A549 (cell line): Measurements from ENCODE around the gene TBL1Y. TPM values are rescaled to one million over a fixed set of nuclear protein-coding genes. Genes with fewer than 3 reads are reported as not detected.

Experiments
- ATAC-seq, 2 experiments: fragments of 200-7000 bp in 1 of 2; fragments of >200 bp in 1 of 2; cut with Nextera tagmentation in 1 of 2; cut with Tn5 transposase in 1 of 2; 3 replicates each; pipeline versions ENCODE4 v1.8.0 to v1.9.1; 2018 to 2020; ENCODE audit warnings: mild to moderate bottlenecking in 1 of 2, moderate library complexity in 1 of 2
- CTCF ChIA-PET: fragments of 300-600 bp; sonication (Branson Sonifier 250); formaldehyde crosslinking; extraction: SDS; loops from one replicate; lab custom pipeline; 2021; ENCODE audit warnings: antibody characterized with exemption, inconsistent platforms; lab: Yijun Ruan, JAX
- POLR2A ChIA-PET: fragments of 350-600 bp; formaldehyde crosslinking; extraction: SDS; loops from one replicate; lab custom pipeline; 2021; ENCODE audit warnings: antibody characterized with exemption, inconsistent platforms; lab: Yijun Ruan, JAX
- DNase-seq, 2 experiments: peaks; one replicate each; pipeline versions ENCODE4 v3.0.0 to v3.0.0-alpha.2; 2011 to 2016; ENCODE audit warnings: low read depth in 1 of 2, low spot score in 1 of 2
- FAIRE-seq: peaks from 2 replicates; lab custom pipeline; 2011; peaks lifted over from hg19 to GRCh38; lab: Jason Lieb, UNC
- H3K27ac ChIP-seq, 2 experiments: fragments of >200 bp; sonication (Bioruptor Twin); formaldehyde crosslinking; 3 replicates each; pipeline ENCODE4 v1.5.1; 2016 to 2017
- H3K4me1 ChIP-seq: fragments of >200 bp; sonication (Bioruptor Twin); formaldehyde crosslinking; 3 replicates; pipeline ENCODE4 v1.6.1; 2016
- H3K4me2 ChIP-seq: fragments of >200 bp; sonication (Bioruptor Twin); formaldehyde crosslinking; 3 replicates; pipeline ENCODE4 v1.6.1; 2016
- H3K4me3 ChIP-seq: fragments of >200 bp; sonication (Bioruptor Twin); formaldehyde crosslinking; 3 replicates; pipeline ENCODE4 v1.5.1; 2016
- H3K9me3 ChIP-seq: fragments of >200 bp; sonication (Bioruptor Twin); formaldehyde crosslinking; 3 replicates; pipeline ENCODE4 v1.6.1; 2016
- BHLHE40 ChIP-seq: IDR thresholded peaks from 2 replicates; pipeline ENCODE4 v1.6.1; 2012; ENCODE audit warnings: low read depth, low read length, inconsistent platforms
- CBX2 ChIP-seq: fragments of 200-600 bp; sonication (generic); IDR thresholded peaks from 2 replicates; pipeline ENCODE4 v1.6.1; 2016; ENCODE audit warnings: low read depth, mild to moderate bottlenecking, borderline replicate concordance
- CBX8 ChIP-seq: fragments of 200-600 bp; sonication (generic); IDR thresholded peaks from 2 replicates; pipeline ENCODE4 v1.6.1; 2016
- EHF ChIP-seq: fragments of 250-450 bp; sonication (Bioruptor Pico); IDR thresholded peaks from 2 replicates; pipeline ENCODE4 v1.5.0; 2020; ENCODE audit warnings: mild to moderate bottlenecking
- ESRRA ChIP-seq: fragments of 150-350 bp; IDR thresholded peaks from 2 replicates; pipeline ENCODE4 v1.6.1; 2014; ENCODE audit warnings: mild to moderate bottlenecking, low read length, borderline replicate concordance
- GATA3 ChIP-seq: IDR thresholded peaks from 2 replicates; pipeline ENCODE4 v1.6.1; 2012; ENCODE audit warnings: borderline replicate concordance
- HDAC2 ChIP-seq: fragments of 200-600 bp; sonication (generic); IDR thresholded peaks from 2 replicates; pipeline ENCODE4 v1.6.1; 2016
- JUN ChIP-seq, 2 experiments: fragments of >200 bp; sonication (Bioruptor Twin); formaldehyde crosslinking; IDR thresholded peaks; 2 replicates in 1 of 2; 3 replicates in 1 of 2; pipeline ENCODE4 v1.6.1; 2016 to 2017
- JUNB ChIP-seq: fragments of >200 bp; sonication (Bioruptor Twin); formaldehyde crosslinking; IDR thresholded peaks from 2 replicates; pipeline ENCODE4 v1.6.1; 2016
- KDM1A ChIP-seq: fragments of 200-600 bp; sonication (generic); IDR thresholded peaks from 2 replicates; pipeline ENCODE4 v1.6.1; 2016; ENCODE audit warnings: low read depth, mild to moderate bottlenecking
- MAFK ChIP-seq: fragments of 450-650 bp; IDR thresholded peaks from 2 replicates; pipeline ENCODE4 v1.6.1; 2014; ENCODE audit not compliant: partially characterized antibody
- RCOR1 ChIP-seq: fragments of 150-350 bp; IDR thresholded peaks from 2 replicates; pipeline ENCODE4 v1.6.1; 2014; ENCODE audit warnings: antibody characterized with exemption, low read length, low read depth
- RNF2 ChIP-seq: fragments of 200-600 bp; sonication (generic); IDR thresholded peaks from 2 replicates; pipeline ENCODE4 v1.6.1; 2016; ENCODE audit warnings: low read depth, mild to moderate bottlenecking, antibody characterized with exemption, moderate library complexity, borderline replicate concordance
- TP53 ChIP-seq: fragments of 250-450 bp; sonication (Bioruptor Pico); IDR thresholded peaks from 2 replicates; pipeline ENCODE4 v1.5.0; 2021; ENCODE audit warnings: mild to moderate bottlenecking, moderate library complexity
- ZFP36 ChIP-seq: fragments of 450-650 bp; IDR thresholded peaks from 2 replicates; pipeline ENCODE4 v1.6.1; 2014; ENCODE audit warnings: borderline replicate concordance; ENCODE audit not compliant: partially characterized antibody
- ZSCAN20 ChIP-seq: fragments of 250-450 bp; sonication (Bioruptor Pico); IDR thresholded peaks from 2 replicates; pipeline ENCODE4 v1.8.0; 2022; ENCODE audit warnings: mild to moderate bottlenecking, moderate library complexity
- polyA plus RNA-seq, 4 experiments: library from polyadenylated mRNA; depleted of rRNA in 3 of 4; stranded (reverse); fragments of >200 nt; fragmentation: RNase III in 1 of 4; extraction: RNeasy Plus Mini Kit Qiagen cat#74134 plus additional on column Dnase treatment in 1 of 4; gene quantifications; 2 replicates in 3 of 4; 3 replicates in 1 of 4; pipeline ENCODE4 v1.2.3, GENCODE V29; 2011 to 2017
- TF ChIP-seq, protein P1 (sequence below): fragments of >200 bp; sonication (Bioruptor Twin); formaldehyde crosslinking; IDR thresholded peaks from 3 replicates; pipeline ENCODE4 v1.5.1; 2016
- TF ChIP-seq, protein P2 (sequence below): IDR thresholded peaks from 2 replicates; pipeline ENCODE4 v1.6.1; 2012; ENCODE audit warnings: low read depth, borderline replicate concordance
- TF ChIP-seq, protein P3 (sequence below): fragments of 250-450 bp; sonication (Bioruptor Pico); IDR thresholded peaks from 2 replicates; pipeline ENCODE4 v1.5.0; 2020; ENCODE audit warnings: low read depth, mild to moderate bottlenecking, moderate library complexity
- TF ChIP-seq, protein P4 (sequence below): fragments of 250-450 bp; sonication (Bioruptor Pico); IDR thresholded peaks from 2 replicates; pipeline ENCODE4 v1.5.0; 2021; ENCODE audit warnings: mild to moderate bottlenecking, moderate library complexity, borderline replicate concordance
- TF ChIP-seq, protein P5 (sequence below): IDR thresholded peaks from 2 replicates; pipeline ENCODE4 v1.6.1; 2012
- TF ChIP-seq, protein P6 (sequence below): fragments of 450-650 bp; IDR thresholded peaks from 2 replicates; pipeline ENCODE4 v1.6.1; 2014; ENCODE audit warnings: antibody characterized with exemption

The TBL1Y gene
- polyA plus RNA-seq, 2 of the 4 experiments (the other 2 are of a cell fraction) = not detected

DNA sequence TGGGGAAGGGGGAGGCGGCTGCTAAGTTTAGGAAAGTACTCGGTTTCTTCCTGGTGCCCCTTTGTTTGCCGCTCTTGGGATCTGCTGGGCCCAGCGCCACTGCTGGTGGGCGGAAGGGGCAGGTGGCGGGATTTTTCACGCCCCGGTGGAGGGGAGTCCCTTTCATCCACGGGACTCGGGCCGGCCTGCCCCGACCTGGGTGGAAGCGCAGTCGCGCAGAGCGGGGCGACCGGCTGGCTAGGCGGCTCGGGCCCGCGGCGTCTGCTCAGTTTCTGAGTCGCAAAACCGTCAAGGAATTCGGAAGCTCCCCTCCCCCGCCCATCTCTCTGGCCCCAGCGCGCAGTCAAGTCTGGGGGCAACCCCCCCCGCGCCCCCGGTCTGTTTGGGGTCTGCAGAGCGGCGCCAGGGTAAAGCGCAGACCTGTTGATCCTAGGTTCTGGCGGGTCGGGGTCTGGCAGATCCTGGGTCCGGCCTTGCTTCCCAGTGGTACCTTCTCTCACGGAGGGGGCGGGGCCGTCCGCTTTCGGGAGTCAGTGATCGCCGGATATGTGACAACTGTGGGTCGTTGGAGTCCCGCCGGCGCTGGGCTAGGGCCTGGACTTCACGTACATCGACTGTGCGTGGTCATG is 870 bp downstream of the TBL1Y start, which contains the start of gene AMELY (continued):
- TF ChIP-seq, protein P1, sequence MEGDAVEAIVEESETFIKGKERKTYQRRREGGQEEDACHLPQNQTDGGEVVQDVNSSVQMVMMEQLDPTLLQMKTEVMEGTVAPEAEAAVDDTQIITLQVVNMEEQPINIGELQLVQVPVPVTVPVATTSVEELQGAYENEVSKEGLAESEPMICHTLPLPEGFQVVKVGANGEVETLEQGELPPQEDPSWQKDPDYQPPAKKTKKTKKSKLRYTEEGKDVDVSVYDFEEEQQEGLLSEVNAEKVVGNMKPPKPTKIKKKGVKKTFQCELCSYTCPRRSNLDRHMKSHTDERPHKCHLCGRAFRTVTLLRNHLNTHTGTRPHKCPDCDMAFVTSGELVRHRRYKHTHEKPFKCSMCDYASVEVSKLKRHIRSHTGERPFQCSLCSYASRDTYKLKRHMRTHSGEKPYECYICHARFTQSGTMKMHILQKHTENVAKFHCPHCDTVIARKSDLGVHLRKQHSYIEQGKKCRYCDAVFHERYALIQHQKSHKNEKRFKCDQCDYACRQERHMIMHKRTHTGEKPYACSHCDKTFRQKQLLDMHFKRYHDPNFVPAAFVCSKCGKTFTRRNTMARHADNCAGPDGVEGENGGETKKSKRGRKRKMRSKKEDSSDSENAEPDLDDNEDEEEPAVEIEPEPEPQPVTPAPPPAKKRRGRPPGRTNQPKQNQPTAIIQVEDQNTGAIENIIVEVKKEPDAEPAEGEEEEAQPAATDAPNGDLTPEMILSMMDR = no peak
- TF ChIP-seq ESRRA (no peak), HDAC2 (no peak), ZFP36 (no peak), MAFK (no peak), EHF (CRISPR knock-in tag) (no peak), RCOR1 (no peak)
- TF ChIP-seq, protein P2, sequence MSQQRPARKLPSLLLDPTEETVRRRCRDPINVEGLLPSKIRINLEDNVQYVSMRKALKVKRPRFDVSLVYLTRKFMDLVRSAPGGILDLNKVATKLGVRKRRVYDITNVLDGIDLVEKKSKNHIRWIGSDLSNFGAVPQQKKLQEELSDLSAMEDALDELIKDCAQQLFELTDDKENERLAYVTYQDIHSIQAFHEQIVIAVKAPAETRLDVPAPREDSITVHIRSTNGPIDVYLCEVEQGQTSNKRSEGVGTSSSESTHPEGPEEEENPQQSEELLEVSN = no peak
- TF ChIP-seq, all 56 proteins: peak for 0

DNA sequence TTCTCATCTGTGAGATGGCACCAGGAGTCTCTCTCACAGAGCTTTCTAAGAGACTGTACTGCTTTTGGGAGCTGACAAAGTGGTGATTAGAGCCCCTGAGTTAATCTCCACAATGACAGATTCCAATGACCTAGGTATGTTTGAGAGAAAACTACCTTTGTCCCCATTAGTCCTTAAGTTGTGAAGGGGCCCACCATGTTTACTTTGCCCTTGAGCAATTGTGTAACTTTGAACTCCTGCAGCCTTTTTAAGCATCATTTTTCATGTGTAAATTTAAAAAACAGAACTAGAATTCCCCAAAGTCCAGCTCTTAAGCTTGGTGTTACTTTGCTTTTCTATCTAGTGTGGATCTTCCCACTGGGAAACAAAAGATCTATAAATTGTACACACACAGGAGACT is 2.9 kb downstream of the TBL1Y start:
- no peak for FAIRE-seq
- POLR2A ChIA-PET = no interaction called here
- H3K4me1 ChIP-seq = no peaks in the 10 kb centered on the region
- no peak overlapping the region for H3K4me2 ChIP-seq
- DNase-seq = no peak
- CTCF ChIA-PET = no interaction called here
- no peak overlapping the region for H3K4me3 ChIP-seq
- H3K27ac ChIP-seq = no peak overlapping the region
- TF ChIP-seq, protein P3, sequence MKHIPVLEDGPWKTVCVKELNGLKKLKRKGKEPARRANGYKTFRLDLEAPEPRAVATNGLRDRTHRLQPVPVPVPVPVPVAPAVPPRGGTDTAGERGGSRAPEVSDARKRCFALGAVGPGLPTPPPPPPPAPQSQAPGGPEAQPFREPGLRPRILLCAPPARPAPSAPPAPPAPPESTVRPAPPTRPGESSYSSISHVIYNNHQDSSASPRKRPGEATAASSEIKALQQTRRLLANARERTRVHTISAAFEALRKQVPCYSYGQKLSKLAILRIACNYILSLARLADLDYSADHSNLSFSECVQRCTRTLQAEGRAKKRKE (CRISPR knock-in tag) = no peak
- TF ChIP-seq CBX2 (no peak), JUN (IDR thresholded peaks at IDR 0.05) (no peak), KDM1A (no peak), BHLHE40 (no peak), TP53 (CRISPR knock-in tag) (no peak), MAFK (no peak), RNF2 (no peak), GATA3 (no peak), HDAC2 (no peak), EHF (CRISPR knock-in tag) (no peak), JUNB (no peak), ZSCAN20 (CRISPR knock-in tag) (no peak), CBX8 (no peak)
- TF ChIP-seq, protein P4, sequence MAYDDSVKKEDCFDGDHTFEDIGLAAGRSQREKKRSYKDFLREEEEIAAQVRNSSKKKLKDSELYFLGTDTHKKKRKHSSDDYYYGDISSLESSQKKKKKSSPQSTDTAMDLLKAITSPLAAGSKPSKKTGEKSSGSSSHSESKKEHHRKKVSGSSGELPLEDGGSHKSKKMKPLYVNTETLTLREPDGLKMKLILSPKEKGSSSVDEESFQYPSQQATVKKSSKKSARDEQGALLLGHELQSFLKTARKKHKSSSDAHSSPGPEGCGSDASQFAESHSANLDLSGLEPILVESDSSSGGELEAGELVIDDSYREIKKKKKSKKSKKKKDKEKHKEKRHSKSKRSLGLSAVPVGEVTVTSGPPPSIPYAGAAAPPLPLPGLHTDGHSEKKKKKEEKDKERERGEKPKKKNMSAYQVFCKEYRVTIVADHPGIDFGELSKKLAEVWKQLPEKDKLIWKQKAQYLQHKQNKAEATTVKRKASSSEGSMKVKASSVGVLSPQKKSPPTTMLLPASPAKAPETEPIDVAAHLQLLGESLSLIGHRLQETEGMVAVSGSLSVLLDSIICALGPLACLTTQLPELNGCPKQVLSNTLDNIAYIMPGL (CRISPR knock-in tag) = no peak
- TF ChIP-seq, protein P5, sequence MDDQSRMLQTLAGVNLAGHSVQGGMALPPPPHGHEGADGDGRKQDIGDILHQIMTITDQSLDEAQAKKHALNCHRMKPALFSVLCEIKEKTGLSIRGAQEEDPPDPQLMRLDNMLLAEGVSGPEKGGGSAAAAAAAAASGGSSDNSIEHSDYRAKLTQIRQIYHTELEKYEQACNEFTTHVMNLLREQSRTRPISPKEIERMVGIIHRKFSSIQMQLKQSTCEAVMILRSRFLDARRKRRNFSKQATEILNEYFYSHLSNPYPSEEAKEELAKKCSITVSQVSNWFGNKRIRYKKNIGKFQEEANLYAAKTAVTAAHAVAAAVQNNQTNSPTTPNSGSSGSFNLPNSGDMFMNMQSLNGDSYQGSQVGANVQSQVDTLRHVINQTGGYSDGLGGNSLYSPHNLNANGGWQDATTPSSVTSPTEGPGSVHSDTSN = no peak
- TF ChIP-seq, protein P6, sequence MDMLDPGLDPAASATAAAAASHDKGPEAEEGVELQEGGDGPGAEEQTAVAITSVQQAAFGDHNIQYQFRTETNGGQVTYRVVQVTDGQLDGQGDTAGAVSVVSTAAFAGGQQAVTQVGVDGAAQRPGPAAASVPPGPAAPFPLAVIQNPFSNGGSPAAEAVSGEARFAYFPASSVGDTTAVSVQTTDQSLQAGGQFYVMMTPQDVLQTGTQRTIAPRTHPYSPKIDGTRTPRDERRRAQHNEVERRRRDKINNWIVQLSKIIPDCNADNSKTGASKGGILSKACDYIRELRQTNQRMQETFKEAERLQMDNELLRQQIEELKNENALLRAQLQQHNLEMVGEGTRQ = no peak
- TF ChIP-seq, all 56 proteins: peak for 0
- no peaks in the 10 kb centered on the region for H3K9me3 ChIP-seq
- no peak for ATAC-seq
